HG03378 (cell line): ENCODE measurements around the gene PALLD.
"Not testable (repeated sequence)": the region's sequence is repeated elsewhere in the genome, so short reads cannot be mapped to it uniquely, and the experiment has no call there.

Source experiments
- ATAC-seq: cut with Tn5 transposase; IDR thresholded peaks from one replicate; pipeline ENCODE4 v1.9.1; 2021; ENCODE audit warnings: mild to moderate bottlenecking, moderate library complexity; ENCODE audit not compliant: unreplicated experiment

Gene PALLD

GRCh38 chr4:168923526-168924194 is 426.8 kb downstream of the PALLD start:
- peak; percentile 78 for ATAC-seq

- ATAC-seq = no peak
Measured at GRCh38 chr4:168924667-168925066, 427.8 kb downstream of the PALLD start.

- no peak for ATAC-seq
Measured at GRCh38 chr4:168925789-168926490, 429.1 kb downstream of the PALLD start.

GRCh38 chr4:168928346-168928745 is 431.5 kb downstream of the PALLD start:
- ATAC-seq = no peak

GRCh38 chr4:168928875-168929274 is 432.0 kb downstream of the PALLD start:
- ATAC-seq = no peak

- no peak for ATAC-seq
Measured at GRCh38 chr4:168930413-168931196, 433.8 kb downstream of the PALLD start.

- ATAC-seq = no peak
Measured at GRCh38 chr4:168931215-168931650, 434.4 kb downstream of the PALLD start.

- no peak for ATAC-seq
Measured at GRCh38 chr4:168932138-168932537, 435.3 kb downstream of the PALLD start.

- ATAC-seq = no peak
Measured at GRCh38 chr4:168933423-168933822, 436.6 kb downstream of the PALLD start.

GRCh38 chr4:168937473-168937872 is 440.6 kb downstream of the PALLD start:
- ATAC-seq = not testable (repeated sequence)

- no peak for ATAC-seq
Measured at GRCh38 chr4:168942985-168943384, 446.1 kb downstream of the PALLD start.

- ATAC-seq = no peak
Measured at GRCh38 chr4:168945291-168945690, 448.4 kb downstream of the PALLD start.

- ATAC-seq = not testable (repeated sequence)
Measured at GRCh38 chr4:168952821-168953246, 456.0 kb downstream of the PALLD start.

- no peak for ATAC-seq
Measured at GRCh38 chr4:168955674-168956073, 458.8 kb downstream of the PALLD start.

GRCh38 chr4:168960716-168961115 is 463.9 kb downstream of the PALLD start:
- no peak for ATAC-seq

- ATAC-seq = no peak
Measured at GRCh38 chr4:168972596-168972995, 475.7 kb downstream of the PALLD start.
